Measurements from ENCODE around the gene CFAP45.

Gene CFAP45

GRCh38 chr1:159877695-159878444, 22.1 kb downstream of the CFAP45 start:
- DNase-seq (ENCODE audit: low read depth, low spot score): no peak

GRCh38 chr1:159873530-159874143, 26.3 kb downstream of the CFAP45 start:
- DNase-seq (ENCODE audit: low read depth, low spot score): no peak

- no peak for DNase-seq (ENCODE audit: low read depth, low spot score)
These were observed 27.1 kb downstream of the CFAP45 start for GRCh38 chr1:159872891-159873290.

GRCh38 chr1:159870704-159871103, 29.3 kb downstream of the CFAP45 start:
- no peak for DNase-seq (ENCODE audit: low read depth, low spot score)

- no peak for DNase-seq (ENCODE audit: low read depth, low spot score)
These were observed 30.4 kb downstream of the CFAP45 start for GRCh38 chr1:159869607-159870006.

GRCh38 chr1:159869173-159869572, 30.8 kb downstream of the CFAP45 start:
- DNase-seq (ENCODE audit: low read depth, low spot score): no peak

GRCh38 chr1:159868766-159869165, 31.2 kb downstream of the CFAP45 start:
- DNase-seq (ENCODE audit: low read depth, low spot score): no peak

- no peak for DNase-seq (ENCODE audit: low read depth, low spot score)
These were observed 32.3 kb downstream of the CFAP45 start for GRCh38 chr1:159867664-159868026.

- DNase-seq (ENCODE audit: low read depth, low spot score): no peak
These were observed 32.9 kb downstream of the CFAP45 start for GRCh38 chr1:159866905-159867663.

- no peak for DNase-seq (ENCODE audit: low read depth, low spot score)
These were observed 33.9 kb downstream of the CFAP45 start for GRCh38 chr1:159866066-159866465.

GRCh38 chr1:159864262-159864661, 35.7 kb downstream of the CFAP45 start:
- DNase-seq (ENCODE audit: low read depth, low spot score): no peak

- DNase-seq (ENCODE audit: low read depth, low spot score): no peak
These were observed 37.4 kb downstream of the CFAP45 start, which contains the start of gene VSIG8 for GRCh38 chr1:159862557-159862956. TSS of gene VSIG8 (minus strand) at chr1:159862657. CDS start at chr1:159862521, 136 bp downstream.

GRCh38 chr1:159862031-159862430, 37.9 kb downstream of the CFAP45 start:
- no peak for DNase-seq (ENCODE audit: low read depth, low spot score)

GRCh38 chr1:159861218-159861617, 38.7 kb downstream of the CFAP45 start:
- no peak for DNase-seq (ENCODE audit: low read depth, low spot score)

GRCh38 chr1:159860456-159860855, 39.5 kb downstream of the CFAP45 start:
- no peak for DNase-seq (ENCODE audit: low read depth, low spot score)

GRCh38 chr1:159859767-159860322, 40.1 kb downstream of the CFAP45 start:
- DNase-seq (ENCODE audit: low read depth, low spot score): no peak

GRCh38 chr1:159857889-159858288, 42.1 kb downstream of the CFAP45 start:
- DNase-seq (ENCODE audit: low read depth, low spot score): no peak

- no peak for DNase-seq (ENCODE audit: low read depth, low spot score)
These were observed 43.4 kb downstream of the CFAP45 start for GRCh38 chr1:159856576-159856975.

- no peak for DNase-seq (ENCODE audit: low read depth, low spot score)
These were observed 44.3 kb downstream of the CFAP45 start for GRCh38 chr1:159855709-159856108.

- DNase-seq (ENCODE audit: low read depth, low spot score): peak; percentile 40
These were observed 45.2 kb downstream of the CFAP45 start for GRCh38 chr1:159854693-159855192.

- DNase-seq (ENCODE audit: low read depth, low spot score): no peak
These were observed 45.8 kb downstream of the CFAP45 start for GRCh38 chr1:159854116-159854692.
